Uterus (tissue), 4 donors: ENCODE results near the gene OTUD5. TPM values are rescaled to one million over a fixed set of nuclear protein-coding genes. Genes with fewer than 3 reads are reported as not detected.

Experiments
- DNase-seq, 2 donors: peaks; one replicate each; pipeline ENCODE4 v3.0.0-alpha.2; 2019 to 2020
- H3K27ac ChIP-seq, 2 donors: fragments of 200-600 bp; sonication (generic); 1 replicate in 1 of 2; 2 replicates in 1 of 2; pipeline ENCODE4 v1.5.1; 2016 to 2018
- H3K27me3 ChIP-seq, 2 donors: fragments of 200-600 bp; sonication (generic); one replicate each; pipeline ENCODE4 v1.5.1; 2018 to 2019; ENCODE audit warnings: control low read depth in 1 of 2
- H3K36me3 ChIP-seq, 2 donors: fragments of 200-600 bp; sonication (generic); one replicate each; pipeline ENCODE4 v1.5.1; 2019; ENCODE audit warnings: control low read depth in 1 of 2
- H3K4me1 ChIP-seq, 2 donors: fragments of 200-600 bp; sonication (generic); one replicate each; pipeline ENCODE4 v1.5.1; 2018 to 2019; ENCODE audit warnings: control low read depth in 1 of 2
- H3K4me3 ChIP-seq, 2 donors: fragments of 200-600 bp; sonication (generic); 1 replicate in 1 of 2; 2 replicates in 1 of 2; pipeline ENCODE4 v1.5.1; 2018 to 2019; ENCODE audit warnings: mild to moderate bottlenecking in 1 of 2
- H3K9me3 ChIP-seq, 2 donors: fragments of 200-600 bp; sonication (generic); one replicate each; pipeline ENCODE4 v1.5.1; 2019; ENCODE audit warnings: control low read depth in 1 of 2
- CTCF ChIP-seq, 4 experiments: fragments of 200-600 bp in 2 of 4; fragments of 450-650 bp in 2 of 4; sonication (generic) in 2 of 4; IDR thresholded peaks; one replicate each; pipeline ENCODE4 v1.5.1; 2016 to 2019; ENCODE audit warnings: antibody characterized with exemption in 4 of 4, mild to moderate bottlenecking in 2 of 4, moderate library complexity in 1 of 4
- POLR2A ChIP-seq, 2 donors: fragments of 450-650 bp; IDR thresholded peaks; one replicate each; pipeline ENCODE4 v1.6.1; 2016; ENCODE audit warnings: antibody characterized with exemption in 2 of 2, mild to moderate bottlenecking in 1 of 2, moderate library complexity in 1 of 2
- intact Hi-C: fragments of 100-400 bp; cut with DNase I; formaldehyde crosslinking; loops from one replicate; pipeline ENCODE4 v1.15.1; 2023; ENCODE audit warnings: low total_unique reads
- total RNA-seq, 4 donors: library from RNA; depleted of rRNA in 3 of 4; stranded (reverse); fragments of >200 nt in 3 of 4; gene quantifications; one replicate each; pipeline versions ENCODE4 v1.1.0 to v1.2.4, GENCODE V29; 2014 to 2023
- donor health status: DM: yes; HTN: yes; CAD: no.

OTUD5 gene
- total RNA-seq, 4 donors from 2014 or later = 8.5 to 58.7 (median 21.8) TPM

- H3K36me3 ChIP-seq = no peaks in the 10 kb centered on the region
- peak overlapping the region; percentile 54 to 59 for H3K4me3 ChIP-seq
- no peaks in the 10 kb centered on the region for H3K4me1 ChIP-seq
- peak overlapping the region; percentile 86 to 95 for H3K27ac ChIP-seq
- DNase-seq = no peak
- intact Hi-C loops = no loop called here
- H3K9me3 ChIP-seq = no peaks in the 10 kb centered on the region
- H3K27me3 ChIP-seq = no peaks in the 10 kb centered on the region
- TF ChIP-seq CTCF (IDR thresholded peaks at IDR 0.05) (no peak), POLR2A (IDR thresholded peaks at IDR 0.05) (no peak)
These were observed 60.8 kb downstream of the OTUD5 start for GRCh38 chrX:48896611-48897011.

- TF ChIP-seq CTCF (IDR thresholded peaks at IDR 0.05) (no peak), POLR2A (IDR thresholded peaks at IDR 0.05) (no peak)
- H3K27me3 ChIP-seq = no peaks in the 10 kb centered on the region
- DNase-seq = no peak
- intact Hi-C loops = no loop called here
- H3K4me3 ChIP-seq = no peak overlapping the region
- H3K27ac ChIP-seq = no peak overlapping the region
- no peaks in the 10 kb centered on the region for H3K36me3 ChIP-seq
- H3K4me1 ChIP-seq = no peaks in the 10 kb centered on the region
- no peaks in the 10 kb centered on the region for H3K9me3 ChIP-seq
These were observed 62.5 kb downstream of the OTUD5 start for GRCh38 chrX:48894891-48895290.

- H3K4me1 ChIP-seq = no peaks in the 10 kb centered on the region
- H3K4me3 ChIP-seq = no peak overlapping the region
- intact Hi-C loops = no loop called here
- H3K27ac ChIP-seq = no peak overlapping the region
- no peaks in the 10 kb centered on the region for H3K36me3 ChIP-seq
- no peaks in the 10 kb centered on the region for H3K9me3 ChIP-seq
- H3K27me3 ChIP-seq = no peaks in the 10 kb centered on the region
- no peak for DNase-seq
- TF ChIP-seq CTCF (IDR thresholded peaks at IDR 0.05) = no peak
- no peak for TF ChIP-seq POLR2A (IDR thresholded peaks at IDR 0.05)
These were observed 63.7 kb downstream of the OTUD5 start for GRCh38 chrX:48893556-48894348.

GRCh38 chrX:48892896-48893295 is 64.5 kb downstream of the OTUD5 start:
- Histone ChIP-seq H3K4me1 (no peaks in the 10 kb centered on the region), H3K27me3 (no peaks in the 10 kb centered on the region), H3K36me3 (no peaks in the 10 kb centered on the region), H3K27ac (no peak overlapping the region), H3K9me3 (no peaks in the 10 kb centered on the region), H3K4me3 (no peak overlapping the region)
- DNase-seq = no peak
- TF ChIP-seq POLR2A (IDR thresholded peaks at IDR 0.05) (no peak), CTCF (IDR thresholded peaks at IDR 0.05) (no peak)
- intact Hi-C loops = no loop called here

- intact Hi-C loops = no loop called here
- peak; percentile 89 to 90 for DNase-seq
- peak overlapping the region; percentile 43 to 63 for H3K4me3 ChIP-seq
- no peaks in the 10 kb centered on the region for H3K36me3 ChIP-seq
- H3K27me3 ChIP-seq = no peaks in the 10 kb centered on the region
- no peaks in the 10 kb centered on the region for H3K9me3 ChIP-seq
- H3K27ac ChIP-seq = peak overlapping the region; percentile 39 to 95
- TF ChIP-seq CTCF (IDR thresholded peaks at IDR 0.05) (peak; percentile 48 to 64 (median 55)), POLR2A (IDR thresholded peaks at IDR 0.05) (peak; percentile 16 to 75)
- no peaks in the 10 kb centered on the region for H3K4me1 ChIP-seq
These were observed 65.8 kb downstream of the OTUD5 start for GRCh38 chrX:48891402-48892288.
